MM.1S (cell line): Measurements from ENCODE around the gene AGBL4.

Experiments used
- CTCF ChIP-seq: fragments of 300-600 bp; sonication (generic); IDR thresholded peaks from 2 replicates; pipeline ENCODE4 v1.5.1; 2016; ENCODE audit warnings: antibody characterized with exemption, low read length, mixed read lengths
- EZH2 ChIP-seq: fragments of 300-600 bp; sonication (generic); optimal IDR thresholded peaks from 2 replicates; pipeline ENCODE3; 2017; ENCODE audit warnings: low read depth, mild to moderate bottlenecking, antibody characterized with exemption, low read length, mixed read lengths
- EZH2phosphoT487 ChIP-seq: fragments of 300-600 bp; sonication (generic); IDR thresholded peaks from 2 replicates; pipeline ENCODE4 v1.6.1; 2018; ENCODE audit warnings: antibody characterized with exemption, low read length

DNA sequence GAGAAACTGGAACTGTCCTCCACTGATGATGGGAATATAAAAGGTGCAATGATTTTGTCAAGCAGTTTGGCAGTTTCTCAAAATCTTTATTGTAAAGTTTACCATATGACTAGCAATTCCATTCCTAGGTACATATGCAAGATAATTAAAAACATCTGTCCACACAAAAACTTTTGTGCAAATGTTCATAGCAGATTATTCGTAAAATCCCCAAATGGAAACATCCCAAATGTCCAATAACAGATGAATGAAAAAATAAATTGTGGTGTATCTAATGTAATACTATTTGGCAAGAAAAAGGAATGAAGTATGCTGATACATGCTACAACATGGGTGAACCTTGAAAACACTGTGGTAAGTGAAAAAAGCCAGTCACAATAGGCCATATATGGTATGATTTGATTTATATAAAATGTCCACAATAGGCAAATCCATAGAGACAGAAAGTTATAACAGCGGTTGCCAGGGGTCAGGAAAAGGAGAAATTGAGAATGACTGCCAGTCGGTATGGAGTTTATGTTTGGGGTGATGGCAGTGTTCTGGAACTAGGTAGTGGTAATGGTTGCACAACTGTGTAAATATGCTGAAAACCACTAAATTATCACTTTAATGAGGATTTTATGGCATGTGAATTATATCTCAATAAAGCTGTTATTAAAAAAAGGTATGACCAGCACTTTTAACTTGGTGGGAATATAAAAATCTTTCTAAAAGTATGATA lies 1165.4 kb downstream of the AGBL4 start:
- TF ChIP-seq CTCF (no peak), EZH2 (no peak), EZH2phosphoT487 (no peak)
